ENCODE data around the gene ZNF630. TPM values are rescaled to one million over a fixed set of nuclear protein-coding genes. Genes with fewer than 3 reads are reported as not detected.
"Not testable (repeated sequence)": the region's sequence is repeated elsewhere in the genome, so short reads cannot be mapped to it uniquely, and the experiment has no call there.

Gene ZNF630
- total RNA-seq, 2 experiments from 2014 or later, result 0.52 to 0.87 TPM

DNA sequence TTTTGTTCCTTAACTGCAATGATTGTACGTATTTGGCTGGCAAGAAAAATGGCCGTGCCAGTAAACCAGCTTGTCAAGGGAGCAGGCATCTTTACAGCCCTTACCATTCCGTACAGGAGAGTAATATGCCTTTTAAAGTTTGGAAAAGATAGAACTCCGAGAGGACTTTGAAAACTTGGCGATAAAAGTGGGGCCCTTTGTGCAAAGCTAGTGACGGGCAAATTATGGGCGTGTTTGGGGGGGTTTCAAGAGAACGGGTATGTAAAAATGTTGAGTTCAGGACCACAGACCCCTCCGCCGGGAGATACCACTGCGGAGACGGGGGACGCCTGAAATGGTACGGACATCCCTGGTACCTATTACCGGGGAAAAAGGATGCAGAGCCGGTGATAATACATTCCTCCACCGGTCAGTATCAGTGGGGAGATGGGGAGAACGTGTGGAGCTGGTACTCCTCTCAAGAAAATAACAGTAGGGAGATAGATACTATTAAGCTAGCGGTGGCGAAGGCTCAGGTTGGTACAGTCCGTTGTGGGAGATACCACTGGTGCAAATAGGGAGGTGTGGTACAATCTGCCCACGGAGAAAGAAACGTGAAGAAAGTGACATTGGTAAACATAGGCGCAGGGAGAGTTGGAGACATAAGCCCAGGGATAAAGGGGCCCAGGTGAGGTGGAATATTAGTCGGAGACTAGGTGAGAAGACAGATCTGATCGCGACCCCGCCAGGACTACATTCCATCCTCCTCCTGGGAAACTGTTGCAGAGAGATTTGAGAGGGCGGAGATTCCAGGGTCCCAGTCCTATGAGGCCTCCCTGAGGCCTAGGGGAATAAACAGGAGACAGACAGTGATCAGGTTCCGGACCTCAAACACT lies 50.2 kb downstream of the ZNF630 start:
- ChIA-PET CTCF (interaction anchor here (0.6 to 1.0 kb wide), 3 partner anchors 137 to 445 kb away, joined by 3 to 4 read pairs (median 3); no protein-coding TSS in a partner anchor), POLR2A (no interaction called here)
- Mint-ChIP-seq H3K27ac (peak overlapping the region; percentile 98), H3K4me3 (peak overlapping the region; percentile 86), H3K27me3 (no peaks in the 10 kb centered on the region), H3K9me3 (peaks cover 3% of the 10 kb centered on the region), H3K36me3 (ENCODE audit: low read depth) (no peaks in the 10 kb centered on the region), H3K4me1 (peaks cover 22% of the 10 kb centered on the region)
- DNase-seq, result peak; percentile 72

DNA sequence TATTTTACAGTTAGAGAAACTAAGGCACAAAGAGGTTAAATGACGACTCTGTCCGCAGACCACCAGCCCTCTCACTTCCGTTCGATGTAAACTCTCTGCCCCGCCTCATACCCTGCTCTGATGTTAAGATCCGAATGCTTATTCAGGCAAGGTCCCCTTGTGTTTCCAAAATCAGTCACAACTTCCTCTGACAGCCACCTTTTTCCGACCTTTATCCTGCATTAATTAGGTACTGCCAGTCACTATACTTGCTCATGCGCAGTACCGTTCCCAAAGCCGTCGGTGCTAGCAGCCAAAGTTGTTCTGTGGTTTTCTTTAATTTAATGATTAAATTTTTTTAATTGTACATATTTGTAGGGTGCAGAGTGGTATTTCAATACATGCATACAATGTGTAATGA lies 51.0 kb downstream of the ZNF630 start:
- POLR2A ChIA-PET, result not testable (repeated sequence)
- CTCF ChIA-PET, result interaction anchor here (1.0 kb wide), 1 partner anchor 191 kb away, joined by 4 read pairs; no protein-coding TSS in a partner anchor
- H3K4me1 Mint-ChIP-seq, result peaks cover 19% of the 10 kb centered on the region

DNA sequence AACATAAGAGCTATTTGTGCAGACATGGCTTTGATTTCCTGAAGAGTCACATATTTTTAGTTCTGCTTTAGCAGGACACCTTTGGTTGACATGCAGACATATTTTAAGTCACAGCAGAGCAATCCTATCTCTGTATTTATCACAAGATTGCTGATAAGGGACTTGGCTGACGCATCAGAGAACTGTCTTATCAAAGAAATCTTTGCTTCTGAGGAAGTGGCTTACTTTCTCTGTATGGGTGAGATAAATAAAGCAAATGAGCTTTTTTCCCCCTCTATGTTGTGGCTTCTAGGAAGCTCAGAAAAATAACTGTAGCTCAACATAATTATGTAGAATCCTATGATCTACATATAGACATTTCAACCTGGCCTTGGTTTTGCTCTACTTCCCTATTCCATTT lies 51.5 kb downstream of the ZNF630 start:
- H3K27me3 Mint-ChIP-seq; H3K4me3 Mint-ChIP-seq; CTCF ChIA-PET; H3K9me3 Mint-ChIP-seq; DNase-seq; H3K27ac Mint-ChIP-seq; H3K36me3 Mint-ChIP-seq (ENCODE audit: low read depth): not testable (repeated sequence)
- peaks cover 14% of the 10 kb centered on the region for H3K4me1 Mint-ChIP-seq
- POLR2A ChIA-PET, result interaction anchor here (0.7 kb wide), 1 partner anchor 130 kb away, joined by 7 read pairs; no protein-coding TSS in a partner anchor

More for the DNA sequence above, 51.0 kb downstream of the ZNF630 start:
- Mint-ChIP-seq H3K27ac (peak overlapping the region; percentile 98), H3K4me3 (peak overlapping the region; percentile 38)
- not testable (repeated sequence) for H3K9me3 Mint-ChIP-seq; H3K27me3 Mint-ChIP-seq; H3K36me3 Mint-ChIP-seq (ENCODE audit: low read depth)
- DNase-seq, result peak; percentile 18

DNA sequence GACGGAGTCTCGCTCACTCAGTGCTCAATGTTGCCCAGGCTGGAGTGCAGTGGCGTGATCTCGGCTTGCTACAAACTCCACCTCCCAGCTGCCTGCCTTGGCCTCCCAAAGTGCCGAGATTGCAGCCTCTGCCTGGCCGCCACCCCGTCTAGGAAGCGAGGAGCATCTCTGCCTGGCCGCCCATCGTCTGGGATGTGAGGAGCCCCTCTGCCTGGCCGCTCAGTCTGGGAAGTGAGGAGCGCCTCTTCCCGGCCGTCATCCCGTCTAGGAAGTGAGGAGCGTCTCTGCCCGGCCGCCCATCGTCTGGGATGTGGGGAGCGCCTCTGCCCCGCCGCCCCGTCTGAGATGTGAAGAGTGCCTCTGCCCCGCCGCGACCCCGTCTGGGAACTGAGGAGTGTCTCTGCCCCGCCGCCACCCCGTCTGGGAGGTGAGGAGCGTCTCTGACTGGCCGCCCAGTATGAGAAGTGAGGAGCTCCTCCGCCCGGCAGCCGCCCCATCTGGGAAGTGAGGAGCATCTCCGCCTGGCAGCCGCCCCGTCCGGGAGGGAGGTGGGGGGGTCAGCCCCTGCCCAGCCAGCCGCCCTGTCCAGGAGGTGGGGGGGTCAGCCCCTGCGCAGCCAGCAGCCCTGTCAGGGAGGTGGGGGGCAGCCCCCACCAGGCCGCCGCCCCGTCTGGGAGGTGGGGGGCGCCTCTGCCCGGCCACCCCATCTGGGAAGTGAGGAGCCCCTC lies 54.7 kb downstream of the ZNF630 start:
- not testable (repeated sequence) for H3K27me3 Mint-ChIP-seq; H3K36me3 Mint-ChIP-seq (ENCODE audit: low read depth)

DNA sequence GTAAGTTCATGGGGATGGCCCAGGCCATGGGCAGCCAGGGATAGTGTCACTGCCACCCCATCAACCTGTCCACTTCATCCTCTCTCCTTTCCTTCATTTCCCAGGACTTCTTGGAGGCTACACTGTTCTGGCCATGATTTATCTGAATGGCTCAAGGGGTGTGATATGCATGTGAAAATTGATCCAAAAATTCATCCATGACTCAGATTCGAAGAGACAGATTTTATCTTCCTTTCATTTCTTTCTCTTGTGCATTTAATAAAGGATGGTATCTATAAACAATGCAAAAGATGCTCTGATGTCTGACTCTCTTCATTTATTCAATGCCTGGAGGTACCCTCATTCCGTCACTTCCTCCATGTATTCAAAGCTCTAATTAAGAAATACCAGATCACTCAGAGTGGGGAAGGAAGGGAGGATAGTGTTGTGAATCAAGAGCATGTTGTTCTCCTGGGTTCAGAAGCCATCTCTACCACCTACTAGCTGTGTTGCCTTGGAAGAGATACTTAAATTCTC lies 61.9 kb downstream of the ZNF630 start:
- H3K4me3 Mint-ChIP-seq; H3K27me3 Mint-ChIP-seq; H3K36me3 Mint-ChIP-seq (ENCODE audit: low read depth); H3K4me1 Mint-ChIP-seq; DNase-seq; POLR2A ChIA-PET; CTCF ChIA-PET; H3K27ac Mint-ChIP-seq; H3K9me3 Mint-ChIP-seq: not testable (repeated sequence)

More for the DNA sequence above, 54.7 kb downstream of the ZNF630 start:
- DNase-seq, POLR2A ChIA-PET, H3K9me3 Mint-ChIP-seq, H3K27ac Mint-ChIP-seq, H3K4me3 Mint-ChIP-seq, CTCF ChIA-PET: not testable (repeated sequence)
- peaks cover 11% of the 10 kb centered on the region for H3K4me1 Mint-ChIP-seq

Other genes starting within 250 kb of the ZNF630 start
- gene ZNF81, start 234.7 kb downstream of the ZNF630 start, total RNA-seq, result 1 to 10 TPM; 8.6 to 9.4 TPM
- gene ZNF182, start 67.7 kb downstream of the ZNF630 start, total RNA-seq, result 10 to 100 TPM; 10.5 to 12.3 TPM
- gene SPACA5, start 64.7 kb downstream of the ZNF630 start, total RNA-seq, result under 1 TPM; 0.32 to 0.40 TPM
- gene SPACA5B, start 59.0 kb upstream of the ZNF630 start, total RNA-seq, result not detected
- gene SSX5, start 125.2 kb upstream of the ZNF630 start, total RNA-seq, result not detected
- gene SSX1, start 183.8 kb upstream of the ZNF630 start, total RNA-seq, result not detected

Measured in activated CD4-positive, alpha-beta T cell treated with anti-CD3 and anti-CD28 coated beads, Interleukin-2, amount 10 ng/mL, durations not matched to agents 7 days and 5 days (primary cell).